HG03378 (cell line): ENCODE measurements around the gene TENM3.

Experiments
- ATAC-seq: cut with Tn5 transposase; IDR thresholded peaks from one replicate; pipeline ENCODE4 v1.9.1; 2021; ENCODE audit warnings: mild to moderate bottlenecking, moderate library complexity; ENCODE audit not compliant: unreplicated experiment

Gene TENM3

GRCh38 chr4:182280436-182281111 is 37.4 kb downstream of the TENM3 start:
- no peak for ATAC-seq

GRCh38 chr4:182286035-182286434 is 42.8 kb downstream of the TENM3 start:
- no peak for ATAC-seq

- no peak for ATAC-seq
These were observed 43.7 kb downstream of the TENM3 start for GRCh38 chr4:182286931-182287330.

- no peak for ATAC-seq
These were observed 45.3 kb downstream of the TENM3 start for GRCh38 chr4:182288534-182288933.

GRCh38 chr4:182289809-182290208 is 46.6 kb downstream of the TENM3 start:
- ATAC-seq: no peak

GRCh38 chr4:182291175-182291574 is 48.0 kb downstream of the TENM3 start:
- no peak for ATAC-seq

- ATAC-seq: no peak
These were observed 48.5 kb downstream of the TENM3 start for GRCh38 chr4:182291597-182292270.

GRCh38 chr4:182292612-182293011 is 49.4 kb downstream of the TENM3 start:
- ATAC-seq: no peak

GRCh38 chr4:182293691-182294255 is 50.6 kb downstream of the TENM3 start:
- no peak for ATAC-seq

GRCh38 chr4:182294451-182294850 is 51.2 kb downstream of the TENM3 start:
- no peak for ATAC-seq

GRCh38 chr4:182297659-182298058 is 54.5 kb downstream of the TENM3 start:
- no peak for ATAC-seq

- no peak for ATAC-seq
These were observed 58.5 kb downstream of the TENM3 start for GRCh38 chr4:182301736-182302135.

GRCh38 chr4:182303847-182304246 is 60.6 kb downstream of the TENM3 start:
- ATAC-seq: no peak

- ATAC-seq: no peak
These were observed 63.7 kb downstream of the TENM3 start for GRCh38 chr4:182306792-182307507.

- no peak for ATAC-seq
These were observed 64.5 kb downstream of the TENM3 start for GRCh38 chr4:182307746-182308145.

GRCh38 chr4:182309877-182310276 is 66.7 kb downstream of the TENM3 start:
- no peak for ATAC-seq

- ATAC-seq: no peak
These were observed 67.1 kb downstream of the TENM3 start for GRCh38 chr4:182310316-182310715.

- ATAC-seq: no peak
These were observed 67.8 kb downstream of the TENM3 start for GRCh38 chr4:182310962-182311361.

- ATAC-seq: no peak
These were observed 71.3 kb downstream of the TENM3 start for GRCh38 chr4:182314537-182314936.

- no peak for ATAC-seq
These were observed 75.1 kb downstream of the TENM3 start for GRCh38 chr4:182318256-182318655.

- no peak for ATAC-seq
These were observed 76.9 kb downstream of the TENM3 start for GRCh38 chr4:182320092-182320491.

GRCh38 chr4:182320580-182320979 is 77.4 kb downstream of the TENM3 start:
- ATAC-seq: no peak
